Umbilical cord (tissue), 2 donors: ENCODE results near the gene TRAPPC1. TPM values are rescaled to one million over a fixed set of nuclear protein-coding genes. Genes with fewer than 3 reads are reported as not detected.

ENCODE experiments used
- DNase-seq: peaks from one replicate; pipeline ENCODE4 v3.0.0-alpha.2; 2015; ENCODE audit warnings: low spot score
- total RNA-seq: library from RNA; depleted of rRNA; stranded (reverse); fragments of >200 nt; gene quantifications from one replicate; pipeline ENCODE4 v1.2.3, GENCODE V29; 2014; ENCODE audit warnings: low replicate concordance; ENCODE audit not compliant: insufficient read depth

Gene TRAPPC1
- total RNA-seq, 1 donor from 2014 or later, result 3.6 TPM

DNA sequence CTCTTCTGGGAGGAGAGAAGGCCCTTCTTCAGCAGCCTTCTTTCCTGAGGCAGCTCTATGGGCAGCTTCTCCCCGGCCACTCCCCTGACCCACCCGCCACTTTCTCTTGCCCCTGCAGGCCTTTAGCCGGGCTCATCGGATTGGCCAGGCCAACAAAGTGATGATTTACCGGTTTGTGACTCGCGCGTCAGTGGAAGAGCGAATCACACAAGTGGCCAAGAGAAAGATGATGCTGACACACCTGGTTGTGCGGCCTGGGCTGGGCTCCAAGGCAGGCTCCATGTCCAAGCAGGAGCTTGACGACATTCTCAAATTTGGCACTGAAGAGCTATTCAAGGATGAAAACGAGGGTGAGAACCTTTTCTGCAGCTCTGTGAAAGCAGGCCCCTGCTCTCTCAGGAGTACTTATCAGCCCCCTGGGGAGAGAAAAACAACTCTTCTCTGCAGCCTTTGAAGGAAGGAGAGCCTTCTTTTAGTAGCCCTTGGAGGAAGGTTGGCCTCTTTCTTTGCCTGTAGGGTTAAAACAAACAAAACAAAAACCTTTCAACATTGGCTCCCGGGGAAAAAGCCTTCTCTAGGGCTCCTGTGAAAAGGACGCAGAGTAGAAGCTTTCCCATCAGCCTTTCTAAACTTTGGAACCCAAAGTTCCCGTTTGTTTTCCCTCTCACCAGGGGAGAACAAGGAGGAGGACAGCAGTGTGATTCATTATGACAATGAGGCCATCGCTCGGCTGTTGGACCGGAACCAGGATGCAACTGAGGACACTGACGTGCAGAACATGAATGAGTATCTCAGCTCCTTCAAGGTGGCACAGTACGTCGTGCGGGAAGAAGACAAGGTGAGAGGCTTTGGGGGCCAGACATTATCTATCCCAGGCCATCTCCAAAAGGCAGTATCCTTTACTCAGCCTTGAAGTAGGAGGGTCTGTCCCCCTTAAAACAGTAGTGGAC, 28.3 kb downstream of the TRAPPC1 start:
- no peak for DNase-seq

- DNase-seq, result peak; percentile 84
These were observed 34.0 kb downstream of the TRAPPC1 start for GRCh38 chr17:7897773-7898172.

DNA sequence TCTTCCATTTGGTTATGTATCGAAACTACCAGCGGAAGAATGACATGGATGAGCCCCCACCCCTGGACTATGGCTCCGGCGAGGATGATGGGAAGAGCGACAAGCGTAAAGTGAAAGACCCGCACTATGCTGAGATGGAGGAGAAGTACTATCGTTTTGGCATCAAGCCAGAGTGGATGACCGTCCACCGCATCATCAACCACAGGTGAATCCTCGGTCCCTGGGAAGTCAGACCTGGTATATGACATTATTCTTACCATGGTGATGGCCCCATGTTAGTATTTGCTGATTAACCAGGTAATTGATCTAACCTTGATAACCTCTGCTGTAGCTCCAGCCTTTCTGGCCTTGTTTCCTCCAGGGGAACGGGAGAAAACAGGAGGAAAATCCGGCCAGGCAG, 34.7 kb downstream of the TRAPPC1 start:
- no peak for DNase-seq

DNA sequence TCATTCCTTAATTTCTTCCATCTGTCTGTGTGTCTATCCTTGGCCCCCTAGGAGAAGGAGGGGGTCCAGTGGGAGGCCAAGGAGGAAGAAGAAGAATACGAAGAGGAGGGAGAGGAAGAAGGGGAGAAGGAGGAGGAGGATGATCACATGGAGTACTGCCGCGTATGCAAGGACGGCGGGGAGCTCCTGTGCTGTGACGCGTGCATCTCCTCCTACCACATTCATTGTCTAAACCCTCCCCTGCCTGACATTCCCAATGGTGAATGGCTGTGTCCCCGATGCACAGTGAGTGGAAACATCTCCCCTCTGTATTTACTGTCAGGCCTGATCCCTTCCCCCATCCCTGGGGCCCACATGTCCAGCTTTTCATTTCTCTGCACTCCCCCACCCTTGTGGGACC, 36.9 kb downstream of the TRAPPC1 start:
- DNase-seq, result no peak

DNA sequence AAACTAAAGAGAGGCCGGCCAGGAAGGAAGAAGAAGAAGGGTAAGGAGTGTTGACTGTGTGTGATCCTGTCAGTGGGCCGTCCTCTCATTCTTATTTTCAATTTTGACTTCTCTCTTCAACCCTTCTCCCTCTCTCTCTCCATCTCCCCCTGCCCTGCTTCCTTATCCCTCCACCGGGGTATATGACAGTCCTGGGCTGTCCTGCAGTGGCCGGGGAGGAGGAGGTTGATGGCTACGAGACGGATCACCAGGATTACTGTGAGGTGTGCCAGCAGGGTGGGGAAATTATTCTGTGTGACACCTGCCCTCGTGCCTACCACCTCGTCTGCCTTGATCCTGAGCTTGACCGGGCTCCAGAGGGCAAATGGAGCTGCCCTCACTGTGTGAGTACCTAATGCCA, 37.5 kb downstream of the TRAPPC1 start:
- DNase-seq, result no peak

DNA sequence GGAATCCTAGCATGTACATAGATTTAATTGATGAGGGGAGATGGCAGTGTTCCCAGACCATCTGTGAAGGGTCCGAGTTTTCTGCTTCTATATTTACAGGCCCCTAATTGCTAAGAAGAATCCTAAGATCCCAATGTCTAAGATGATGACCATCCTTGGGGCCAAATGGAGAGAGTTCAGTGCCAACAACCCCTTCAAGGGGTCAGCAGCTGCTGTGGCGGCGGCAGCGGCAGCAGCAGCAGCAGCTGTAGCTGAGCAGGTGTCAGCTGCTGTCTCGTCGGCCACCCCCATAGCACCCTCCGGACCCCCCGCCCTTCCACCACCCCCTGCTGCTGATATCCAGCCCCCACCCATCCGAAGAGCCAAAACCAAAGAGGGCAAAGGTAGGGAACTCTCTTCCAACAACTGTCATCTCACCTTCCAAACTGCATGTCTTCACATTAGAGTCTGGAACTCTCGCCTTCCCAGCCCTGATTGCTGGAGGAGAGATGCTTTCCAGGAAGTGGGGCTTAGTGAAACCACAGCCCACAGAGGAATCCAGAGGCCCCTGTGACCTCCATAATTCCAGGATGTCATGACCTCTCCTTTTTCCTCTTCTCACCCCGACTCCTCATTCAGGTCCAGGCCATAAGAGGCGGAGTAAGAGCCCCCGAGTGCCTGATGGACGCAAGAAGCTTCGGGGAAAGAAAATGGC, 38.4 kb downstream of the TRAPPC1 start:
- DNase-seq, result no peak

GRCh38 chr17:7889166-7889955, 42.4 kb downstream of the TRAPPC1 start:
- DNase-seq, result peak; percentile 94

DNA sequence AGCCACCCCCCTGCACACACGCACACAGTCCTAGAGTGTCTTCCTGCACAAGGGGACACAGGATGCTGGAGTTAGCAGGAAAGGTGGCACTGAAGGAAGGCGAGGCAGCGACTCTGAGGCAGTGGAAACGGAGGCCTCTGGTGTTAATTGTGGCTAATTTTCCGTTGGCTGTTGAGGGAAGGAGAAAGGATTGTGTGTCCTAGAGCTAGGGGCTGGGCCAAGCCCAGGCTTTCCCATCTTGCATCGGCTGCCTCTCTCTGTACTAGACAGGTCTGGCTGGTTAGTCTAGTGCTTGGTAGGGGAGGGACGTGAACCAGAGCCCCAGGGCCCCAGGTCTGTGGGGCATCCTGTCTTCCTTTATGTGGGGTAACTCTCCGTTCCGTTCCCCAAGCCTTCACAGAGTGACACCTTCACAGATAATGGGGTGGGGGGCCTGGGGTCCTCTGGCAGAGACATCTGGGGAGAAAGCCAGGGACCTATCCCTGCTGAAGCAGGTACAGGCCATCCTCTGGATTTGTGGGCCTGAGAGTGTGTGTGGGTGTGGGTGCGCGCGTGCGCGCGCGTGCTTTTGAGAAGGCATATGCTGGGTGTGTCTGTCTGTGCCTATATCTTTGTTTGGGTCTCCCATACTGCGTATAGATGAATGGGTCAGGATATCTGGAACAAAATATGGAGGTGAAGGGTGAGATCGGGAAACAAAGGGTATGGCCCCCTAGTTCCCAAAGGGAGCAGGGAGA, 43.4 kb downstream of the TRAPPC1 start, which contains the start of gene CHD3:
CHD3 (plus strand) TSS at position 606 of the 737 bp plus-strand sequence. CDS start 212 bp downstream, outside the sequence.
- peak; percentile 85 for DNase-seq

- peak; percentile 98 for DNase-seq
These were observed 44.1 kb downstream of the TRAPPC1 start for GRCh38 chr17:7887482-7888183.

- DNase-seq, result no peak
These were observed 44.7 kb downstream of the TRAPPC1 start for GRCh38 chr17:7887038-7887481.

GRCh38 chr17:7886227-7887037, 45.3 kb downstream of the TRAPPC1 start:
- peak; percentile 60 for DNase-seq

- DNase-seq, result peak; percentile 49
These were observed 46.1 kb downstream of the TRAPPC1 start for GRCh38 chr17:7885367-7886226.

DNA sequence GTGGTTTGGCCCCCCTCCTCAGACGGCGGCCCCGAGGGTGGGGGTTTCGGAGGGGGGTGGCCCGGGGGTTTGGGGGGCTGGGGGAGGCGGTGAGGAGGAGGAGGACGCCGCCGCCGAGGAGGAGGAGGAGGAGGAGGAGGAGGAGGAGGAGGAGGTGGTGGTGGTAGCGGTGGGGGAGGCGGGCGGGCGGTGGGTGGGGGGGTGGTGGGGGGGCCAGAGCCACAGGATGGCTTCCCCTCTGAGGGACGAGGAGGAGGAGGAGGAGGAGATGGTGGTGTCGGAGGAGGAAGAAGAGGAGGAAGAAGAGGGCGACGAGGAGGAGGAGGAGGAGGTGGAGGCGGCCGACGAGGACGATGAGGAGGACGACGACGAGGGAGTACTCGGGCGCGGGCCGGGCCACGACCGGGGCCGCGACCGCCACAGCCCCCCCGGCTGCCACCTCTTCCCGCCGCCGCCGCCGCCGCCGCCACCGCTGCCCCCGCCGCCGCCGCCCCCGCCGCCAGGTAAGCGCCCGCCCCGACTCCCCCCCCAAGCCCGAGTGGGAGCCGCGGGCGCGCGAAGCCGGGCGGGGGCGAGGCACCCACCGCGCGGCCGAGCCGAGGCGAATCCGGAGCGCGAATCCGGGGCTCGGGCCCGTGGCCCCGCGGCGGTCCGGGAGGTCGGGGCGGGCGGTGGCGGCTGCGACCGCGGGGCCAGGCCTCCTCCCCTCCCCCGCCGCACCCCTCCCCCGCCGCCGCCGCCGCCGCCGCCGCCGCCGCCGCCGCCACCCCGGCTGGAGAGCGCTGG, 47.0 kb downstream of the TRAPPC1 start:
- peak; percentile 25 for DNase-seq

DNA sequence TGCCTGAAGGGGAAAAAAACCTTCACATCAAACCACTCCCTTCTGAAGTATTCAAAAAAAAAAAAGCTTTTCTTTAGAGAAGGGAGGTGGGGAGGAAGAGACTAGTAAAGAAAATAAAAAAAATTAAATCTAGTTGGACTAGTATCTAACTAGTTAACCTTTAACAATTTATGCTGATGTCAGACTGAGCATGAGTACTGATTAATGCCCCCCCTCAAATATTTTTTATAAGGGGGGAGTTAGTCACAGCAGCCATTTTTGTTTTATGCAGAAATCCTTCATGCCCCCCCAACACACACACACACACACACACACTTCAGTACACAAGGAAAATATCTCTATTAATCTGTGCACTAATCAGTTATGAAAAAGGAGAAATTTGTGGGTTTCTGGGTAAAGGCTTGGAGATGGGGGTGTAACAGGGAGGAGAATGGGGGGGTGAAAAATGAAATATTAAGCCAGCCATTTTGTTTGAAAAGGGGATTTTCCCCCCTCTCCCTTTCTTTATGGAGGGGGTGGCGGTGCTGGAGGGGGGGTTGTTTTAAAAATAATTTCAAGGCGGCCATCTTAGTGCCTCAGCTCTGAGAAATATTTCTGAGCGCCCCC, 47.9 kb downstream of the TRAPPC1 start:
- peak; percentile 72 for DNase-seq

GRCh38 chr17:7882629-7883028, 49.1 kb downstream of the TRAPPC1 start:
- no peak for DNase-seq

DNA sequence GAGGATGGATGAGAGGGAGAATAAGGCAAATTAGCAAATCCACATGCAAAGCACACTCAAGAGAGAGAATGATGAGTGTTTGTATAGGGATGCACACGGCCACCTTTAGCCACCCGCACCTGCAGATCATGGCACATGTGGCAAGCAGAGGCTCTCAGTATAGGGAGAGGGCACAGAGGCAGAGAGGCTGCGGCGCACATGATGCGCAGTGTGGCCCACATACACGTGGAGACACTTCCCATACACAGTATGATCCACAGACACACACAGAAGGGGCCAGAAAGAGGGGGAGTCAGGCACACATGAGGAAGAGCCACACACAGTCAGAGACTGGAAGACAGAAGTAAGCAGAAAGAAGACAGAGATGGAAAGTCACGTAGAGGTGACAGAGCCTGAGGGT, 49.7 kb downstream of the TRAPPC1 start:
- peak; percentile 23 for DNase-seq
